Retinal pigment epithelial cell (primary cell): Measurements from ENCODE around the gene SLC26A8.
"Not testable (repeated sequence)": the region's sequence is repeated elsewhere in the genome, so short reads cannot be mapped to it uniquely, and the experiment has no call there.

Source experiments
- DNase-seq: peaks from one replicate; pipeline ENCODE4 v3.0.0-alpha.2; 2010; ENCODE audit warnings: low read depth
- H3K4me3 ChIP-seq: 2 replicates; pipeline ENCODE4 v1.5.1; 2011; ENCODE audit warnings: mild to moderate bottlenecking, low read length, control low read depth, moderate library complexity
- TF ChIP-seq, protein P1 (sequence below): conservative IDR thresholded peaks from 2 replicates; pipeline ENCODE4 v1.5.1; 2011; ENCODE audit warnings: low read depth, low read length, control low read depth, inconsistent platforms

SLC26A8 gene

GRCh38 chr6:36038120-36038876 is 13.9 kb upstream of the SLC26A8 start:
- TF ChIP-seq, protein P1, sequence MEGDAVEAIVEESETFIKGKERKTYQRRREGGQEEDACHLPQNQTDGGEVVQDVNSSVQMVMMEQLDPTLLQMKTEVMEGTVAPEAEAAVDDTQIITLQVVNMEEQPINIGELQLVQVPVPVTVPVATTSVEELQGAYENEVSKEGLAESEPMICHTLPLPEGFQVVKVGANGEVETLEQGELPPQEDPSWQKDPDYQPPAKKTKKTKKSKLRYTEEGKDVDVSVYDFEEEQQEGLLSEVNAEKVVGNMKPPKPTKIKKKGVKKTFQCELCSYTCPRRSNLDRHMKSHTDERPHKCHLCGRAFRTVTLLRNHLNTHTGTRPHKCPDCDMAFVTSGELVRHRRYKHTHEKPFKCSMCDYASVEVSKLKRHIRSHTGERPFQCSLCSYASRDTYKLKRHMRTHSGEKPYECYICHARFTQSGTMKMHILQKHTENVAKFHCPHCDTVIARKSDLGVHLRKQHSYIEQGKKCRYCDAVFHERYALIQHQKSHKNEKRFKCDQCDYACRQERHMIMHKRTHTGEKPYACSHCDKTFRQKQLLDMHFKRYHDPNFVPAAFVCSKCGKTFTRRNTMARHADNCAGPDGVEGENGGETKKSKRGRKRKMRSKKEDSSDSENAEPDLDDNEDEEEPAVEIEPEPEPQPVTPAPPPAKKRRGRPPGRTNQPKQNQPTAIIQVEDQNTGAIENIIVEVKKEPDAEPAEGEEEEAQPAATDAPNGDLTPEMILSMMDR, result no peak
- no peak for DNase-seq
- no peak overlapping the region for H3K4me3 ChIP-seq

- TF ChIP-seq, protein P1, result no peak
- no peak overlapping the region for H3K4me3 ChIP-seq
- peak; percentile 45 for DNase-seq
Measured at GRCh38 chr6:36035225-36035624, 10.8 kb upstream of the SLC26A8 start.

- TF ChIP-seq, protein P1, result no peak
- no peak overlapping the region for H3K4me3 ChIP-seq
- DNase-seq, result no peak
Measured at GRCh38 chr6:36034441-36034840, 10.0 kb upstream of the SLC26A8 start.

GRCh38 chr6:36033935-36034334 is 9.5 kb upstream of the SLC26A8 start:
- H3K4me3 ChIP-seq, result no peak overlapping the region

DNA sequence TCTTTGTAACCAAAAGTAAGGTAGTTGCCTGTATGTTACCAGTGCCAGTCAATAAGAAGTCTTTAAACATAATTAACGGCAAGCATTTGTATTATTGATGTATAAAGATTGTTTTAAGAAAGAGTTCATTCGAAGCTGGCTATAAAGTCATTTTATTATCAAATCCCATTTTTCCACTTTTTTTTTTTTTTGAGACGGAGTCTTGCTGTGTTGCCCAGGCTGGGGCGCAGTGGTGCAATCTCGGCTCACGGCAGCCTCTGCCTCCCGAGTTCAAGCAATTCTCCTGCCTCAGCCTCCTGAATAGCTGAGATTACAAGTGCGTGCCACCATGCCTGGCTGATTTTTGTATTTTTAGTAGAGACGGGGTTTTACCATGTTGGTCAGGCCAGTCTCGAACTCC is 8.7 kb upstream of the SLC26A8 start:
- not testable (repeated sequence) for DNase-seq, H3K4me3 ChIP-seq

More at GRCh38 chr6:36033935-36034334, 9.5 kb upstream of the SLC26A8 start:
- TF ChIP-seq, protein P1, result no peak
- no peak for DNase-seq

- TF ChIP-seq, protein P1, result no peak
- DNase-seq, result no peak
- H3K4me3 ChIP-seq, result no peak overlapping the region
Measured at GRCh38 chr6:36032261-36032660, 7.8 kb upstream of the SLC26A8 start.

DNA sequence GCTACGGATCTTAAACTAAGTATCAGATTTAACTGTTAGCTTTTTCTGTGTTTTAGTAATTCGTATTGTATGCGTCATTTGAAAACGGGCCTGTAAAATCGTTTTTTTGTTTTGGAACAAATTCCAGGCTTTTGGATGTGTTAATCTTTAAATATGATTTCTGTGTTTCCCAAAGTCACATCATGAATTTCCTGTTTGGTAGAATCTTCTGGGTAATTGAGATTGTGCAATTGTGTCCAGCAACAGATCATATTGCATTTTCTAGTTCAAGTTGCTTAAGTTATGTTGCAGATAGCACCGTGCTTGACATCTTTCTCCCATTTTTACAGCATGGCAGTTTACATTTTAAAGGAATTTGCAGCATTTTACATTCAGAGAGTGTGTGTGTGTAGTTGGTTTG is 5.0 kb upstream of the SLC26A8 start:
- TF ChIP-seq, protein P1, result no peak

More for the DNA sequence above, 5.0 kb upstream of the SLC26A8 start:
- H3K4me3 ChIP-seq, result peak overlapping the region; percentile 97
- no peak for DNase-seq
